KMS-11 (cell line): Measurements from ENCODE around the gene MCF2L.

Experiments
- H2AFZ ChIP-seq: fragments of 200-600 bp; sonication (generic); 2 replicates; pipeline ENCODE4 v1.6.1; 2016; ENCODE audit warnings: antibody characterized with exemption, mixed run types, low read depth
- H3K27ac ChIP-seq: fragments of 200-600 bp; sonication (generic); 2 replicates; pipeline ENCODE4 v1.6.1; 2016; ENCODE audit warnings: mild to moderate bottlenecking, mixed run types
- H3K27me3 ChIP-seq: fragments of 200-600 bp; sonication (generic); 2 replicates; pipeline ENCODE4 v1.6.1; 2017; ENCODE audit warnings: mild to moderate bottlenecking, low read depth, mixed run types, moderate library complexity; ENCODE audit not compliant: insufficient read depth
- H3K36me3 ChIP-seq: fragments of 200-600 bp; sonication (generic); 2 replicates; pipeline ENCODE4 v1.6.1; 2017; ENCODE audit warnings: mild to moderate bottlenecking, mixed run types; ENCODE audit not compliant: insufficient read depth
- H3K4me1 ChIP-seq: fragments of 200-600 bp; sonication (generic); 2 replicates; pipeline ENCODE4 v1.6.1; 2016; ENCODE audit warnings: mild to moderate bottlenecking, low read depth, mixed run types; ENCODE audit not compliant: poor library complexity, severe bottlenecking
- H3K4me2 ChIP-seq: fragments of 200-600 bp; sonication (generic); 2 replicates; pipeline ENCODE4 v1.7.0; 2016; ENCODE audit warnings: mild to moderate bottlenecking, mixed run types
- H3K4me3 ChIP-seq: fragments of 200-600 bp; sonication (generic); IDR thresholded peaks from 2 replicates; pipeline ENCODE4 v1.6.1; 2017; ENCODE audit warnings: low read depth, low read length, mixed read lengths; ENCODE audit not compliant: insufficient read depth
- H3K79me2 ChIP-seq: fragments of 200-600 bp; sonication (generic); 2 replicates; pipeline ENCODE4 v1.6.1; 2016; ENCODE audit warnings: low read depth, mixed run types; ENCODE audit not compliant: insufficient read depth
- H3K9ac ChIP-seq: fragments of 200-600 bp; sonication (generic); 2 replicates; pipeline ENCODE4 v1.6.1; 2016; ENCODE audit warnings: mild to moderate bottlenecking, mixed run types
- H4K20me1 ChIP-seq: fragments of 200-600 bp; sonication (generic); 2 replicates; pipeline ENCODE4 v1.6.1; 2016; ENCODE audit warnings: mild to moderate bottlenecking, mixed run types; ENCODE audit not compliant: insufficient read depth
- TF ChIP-seq, protein P1 (sequence below): fragments of 200-600 bp; sonication (generic); conservative IDR thresholded peaks from 2 replicates; pipeline ENCODE4 v1.6.1; 2017; ENCODE audit warnings: low read depth, mild to moderate bottlenecking, antibody characterized with exemption, low read length, moderate library complexity, mixed read lengths

The MCF2L gene

DNA sequence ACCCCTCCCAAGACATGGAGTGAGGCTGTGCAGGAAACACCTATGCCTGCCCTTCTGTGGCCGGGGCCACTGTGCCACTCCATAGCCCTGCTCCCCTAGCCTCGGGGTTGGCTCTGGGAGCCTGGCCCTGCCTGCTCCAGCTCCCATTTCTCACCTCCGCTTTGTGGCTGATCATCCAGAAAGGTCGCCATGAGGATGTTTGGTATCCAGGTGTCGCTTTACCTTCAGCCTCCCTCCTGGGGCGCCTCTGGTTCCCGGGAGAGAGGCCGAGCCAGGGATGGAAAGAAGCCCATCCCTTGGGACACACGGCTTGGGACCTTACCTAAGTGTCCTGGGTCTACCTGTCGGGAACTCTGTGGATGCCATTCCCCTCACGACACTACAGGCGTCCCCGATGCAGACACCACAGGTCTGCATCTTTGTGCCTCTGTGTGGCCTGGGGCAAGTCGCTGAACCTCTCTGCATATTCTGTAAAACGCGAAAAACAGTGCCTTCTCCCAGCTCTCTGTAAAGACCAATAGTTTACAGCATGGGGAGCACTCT lies 3.4 kb upstream of the MCF2L start:
- no peak overlapping the region for H3K9ac ChIP-seq

GRCh38 chr13:112966776-112967175 lies 2.2 kb upstream of the MCF2L start:
- H3K4me2 ChIP-seq = no peak overlapping the region
- H3K27ac ChIP-seq = no peak overlapping the region
- no peaks in the 10 kb centered on the region for H3K79me2 ChIP-seq
- no peaks in the 10 kb centered on the region for H3K27me3 ChIP-seq
- H3K4me1 ChIP-seq = peaks cover 6% of the 10 kb centered on the region
- no peak overlapping the region for H3K9ac ChIP-seq
- no peaks in the 10 kb centered on the region for H3K36me3 ChIP-seq
- no peaks in the 10 kb centered on the region for H4K20me1 ChIP-seq
- H3K4me3 ChIP-seq = no peak overlapping the region
- H2AFZ ChIP-seq = no peak overlapping the region
- TF ChIP-seq, protein P1, sequence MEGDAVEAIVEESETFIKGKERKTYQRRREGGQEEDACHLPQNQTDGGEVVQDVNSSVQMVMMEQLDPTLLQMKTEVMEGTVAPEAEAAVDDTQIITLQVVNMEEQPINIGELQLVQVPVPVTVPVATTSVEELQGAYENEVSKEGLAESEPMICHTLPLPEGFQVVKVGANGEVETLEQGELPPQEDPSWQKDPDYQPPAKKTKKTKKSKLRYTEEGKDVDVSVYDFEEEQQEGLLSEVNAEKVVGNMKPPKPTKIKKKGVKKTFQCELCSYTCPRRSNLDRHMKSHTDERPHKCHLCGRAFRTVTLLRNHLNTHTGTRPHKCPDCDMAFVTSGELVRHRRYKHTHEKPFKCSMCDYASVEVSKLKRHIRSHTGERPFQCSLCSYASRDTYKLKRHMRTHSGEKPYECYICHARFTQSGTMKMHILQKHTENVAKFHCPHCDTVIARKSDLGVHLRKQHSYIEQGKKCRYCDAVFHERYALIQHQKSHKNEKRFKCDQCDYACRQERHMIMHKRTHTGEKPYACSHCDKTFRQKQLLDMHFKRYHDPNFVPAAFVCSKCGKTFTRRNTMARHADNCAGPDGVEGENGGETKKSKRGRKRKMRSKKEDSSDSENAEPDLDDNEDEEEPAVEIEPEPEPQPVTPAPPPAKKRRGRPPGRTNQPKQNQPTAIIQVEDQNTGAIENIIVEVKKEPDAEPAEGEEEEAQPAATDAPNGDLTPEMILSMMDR = no peak

More for the DNA sequence above, 3.4 kb upstream of the MCF2L start:
- Histone ChIP-seq H3K4me3 (no peak overlapping the region), H3K27ac (no peak overlapping the region), H4K20me1 (no peaks in the 10 kb centered on the region), H2AFZ (no peak overlapping the region), H3K79me2 (no peaks in the 10 kb centered on the region), H3K36me3 (no peaks in the 10 kb centered on the region), H3K4me1 (peaks cover 6% of the 10 kb centered on the region), H3K4me2 (no peak overlapping the region), H3K27me3 (no peaks in the 10 kb centered on the region)
- TF ChIP-seq, protein P1 = no peak

DNA sequence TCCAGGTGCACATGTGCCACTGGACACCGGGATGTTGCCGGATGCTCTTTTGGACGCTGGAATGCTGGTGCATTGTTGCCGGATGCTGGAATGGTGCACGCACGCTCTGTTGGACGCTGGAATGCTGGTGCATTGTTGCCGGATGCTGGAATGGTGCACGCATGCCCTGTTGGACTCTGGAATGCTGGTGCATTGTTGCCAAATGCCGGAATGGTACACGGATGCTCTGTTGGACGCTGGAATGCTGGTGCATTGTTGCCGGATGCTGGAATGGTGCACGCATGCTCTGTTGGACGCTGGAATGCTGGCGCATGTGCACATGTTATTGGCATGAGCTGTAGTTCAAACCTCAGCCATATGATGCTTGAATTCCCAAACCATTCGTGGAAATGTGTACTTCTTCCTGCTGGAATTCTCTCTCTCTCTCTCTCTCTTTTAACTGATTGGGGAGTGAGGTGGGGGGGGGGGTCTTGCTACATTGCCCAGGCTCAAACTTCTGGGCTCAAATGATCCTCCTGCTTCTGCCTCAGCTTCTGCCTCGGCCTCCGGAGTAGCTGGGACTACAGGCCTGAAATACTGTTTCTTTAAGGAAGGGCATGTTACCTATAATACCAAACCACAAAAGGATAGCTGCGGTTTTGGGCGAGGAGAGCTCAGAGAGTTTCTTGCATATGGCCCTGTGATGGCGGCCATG lies 1.2 kb upstream of the MCF2L start:
- TF ChIP-seq, protein P1 = no peak
- H3K4me2 ChIP-seq = peak overlapping the region; percentile 60; the same call in 1 of the 2 replicates
- peak overlapping the region; percentile 66; the same call in 1 of the 2 replicates for H2AFZ ChIP-seq
- H3K79me2 ChIP-seq = no peaks in the 10 kb centered on the region
- H3K27ac ChIP-seq = no peak overlapping the region
- H3K4me1 ChIP-seq = peaks cover 6% of the 10 kb centered on the region
- H3K27me3 ChIP-seq = no peaks in the 10 kb centered on the region
- no peaks in the 10 kb centered on the region for H3K36me3 ChIP-seq
- peak overlapping the region; percentile 53; the same call in 1 of the 2 replicates for H3K9ac ChIP-seq
- H3K4me3 ChIP-seq = no peak overlapping the region
- H4K20me1 ChIP-seq = no peaks in the 10 kb centered on the region

GRCh38 chr13:112968380-112968909 lies 569 bp upstream of the MCF2L start:
- TF ChIP-seq, protein P1 = no peak
- peak overlapping the region; percentile 60 for H3K4me2 ChIP-seq
- H3K79me2 ChIP-seq = no peaks in the 10 kb centered on the region
- H3K4me3 ChIP-seq = no peak overlapping the region
- H2AFZ ChIP-seq = peak overlapping the region; percentile 66
- H3K9ac ChIP-seq = peak overlapping the region; percentile 53; the same call in 1 of the 2 replicates
- H4K20me1 ChIP-seq = no peaks in the 10 kb centered on the region
- no peaks in the 10 kb centered on the region for H3K36me3 ChIP-seq
- no peaks in the 10 kb centered on the region for H3K27me3 ChIP-seq
- peaks cover 6% of the 10 kb centered on the region for H3K4me1 ChIP-seq
- no peak overlapping the region for H3K27ac ChIP-seq
